H9 (cell line): ENCODE results near the gene S100A7. TPM values are rescaled to one million over a fixed set of nuclear protein-coding genes. Genes with fewer than 3 reads are reported as not detected.
A peak's percentile ranks its signal among the peaks of the same experiment; 100 is the strongest.

ENCODE experiments used
- DNase-seq: peaks from one replicate; pipeline ENCODE4 v3.0.0-alpha.2; 2017
- H2AFZ ChIP-seq: one replicate; pipeline ENCODE4 v1.6.1; 2013; ENCODE audit warnings: mild to moderate bottlenecking, low read length, control low read depth, moderate library complexity
- H2AK5ac ChIP-seq: 2 replicates; pipeline ENCODE4 v1.6.1; 2013; ENCODE audit warnings: low read length, control low read depth, mixed read lengths; ENCODE audit not compliant: insufficient read length
- H2BK120ac ChIP-seq: one replicate; pipeline ENCODE4 v1.6.1; 2013; ENCODE audit warnings: low read depth, mild to moderate bottlenecking, low read length, control low read depth, inconsistent platforms; ENCODE audit not compliant: poor library complexity, severe bottlenecking
- H2BK12ac ChIP-seq: 2 replicates; pipeline ENCODE4 v1.6.1; 2013; ENCODE audit warnings: low read length, control low read depth, mixed read lengths, low read depth; ENCODE audit not compliant: insufficient read length
- H2BK15ac ChIP-seq: 2 replicates; pipeline ENCODE4 v1.6.1; 2013; ENCODE audit warnings: low read depth, low read length, control low read depth
- H2BK20ac ChIP-seq: one replicate; pipeline ENCODE4 v1.6.1; 2013; ENCODE audit warnings: low read depth, mild to moderate bottlenecking, low read length, control low read depth, inconsistent platforms; ENCODE audit not compliant: poor library complexity, severe bottlenecking
- H2BK5ac ChIP-seq: 2 replicates; pipeline ENCODE4 v1.6.1; 2013; ENCODE audit warnings: low read length, control low read depth, mixed read lengths; ENCODE audit not compliant: insufficient read length
- H3K14ac ChIP-seq: 2 replicates; pipeline ENCODE4 v1.6.1; 2013; ENCODE audit warnings: low read length, control low read depth; ENCODE audit not compliant: insufficient read depth
- H3K18ac ChIP-seq: 2 replicates; pipeline ENCODE4 v1.6.1; 2013; ENCODE audit warnings: low read depth, mild to moderate bottlenecking, mixed read lengths, low read length, control low read depth; ENCODE audit not compliant: insufficient read length
- H3K23ac ChIP-seq: 2 replicates; pipeline ENCODE4 v1.6.1; 2013; ENCODE audit warnings: low read length, control low read depth, mixed read lengths, low read depth; ENCODE audit not compliant: insufficient read length
- H3K23me2 ChIP-seq: 2 replicates; pipeline ENCODE4 v1.6.1; 2013; ENCODE audit warnings: low read depth, mild to moderate bottlenecking, mixed read lengths, low read length, control low read depth; ENCODE audit not compliant: insufficient read length, poor library complexity, severe bottlenecking
- H3K27ac ChIP-seq: 2 replicates; pipeline ENCODE4 v1.5.1; 2013; ENCODE audit warnings: low read length, control low read depth, mixed read lengths, low read depth; ENCODE audit not compliant: insufficient read length
- H3K27me3 ChIP-seq: 2 replicates; pipeline ENCODE4 v1.6.1; 2013; ENCODE audit warnings: low read length, control low read depth, inconsistent platforms; ENCODE audit not compliant: insufficient read depth
- H3K4ac ChIP-seq: 2 replicates; pipeline ENCODE4 v1.6.1; 2013; ENCODE audit warnings: low read depth, mild to moderate bottlenecking, control low read depth, inconsistent platforms, low read length, moderate library complexity
- H3K4me1 ChIP-seq: 2 replicates; pipeline ENCODE4 v1.6.1; 2013; ENCODE audit warnings: low read length, control low read depth, inconsistent platforms; ENCODE audit not compliant: insufficient read depth
- H3K4me2 ChIP-seq: 2 replicates; pipeline ENCODE4 v1.6.1; 2013; ENCODE audit warnings: low read length, control low read depth, mixed read lengths; ENCODE audit not compliant: insufficient read length, insufficient read depth
- H3K56ac ChIP-seq: 2 replicates; pipeline ENCODE4 v1.6.1; 2013; ENCODE audit warnings: low read depth, mild to moderate bottlenecking, mixed read lengths, low read length, control low read depth; ENCODE audit not compliant: insufficient read length
- H3K79me1 ChIP-seq: 2 replicates; pipeline ENCODE4 v1.6.1; 2013; ENCODE audit warnings: low read depth, mild to moderate bottlenecking, moderate library complexity, low read length, control low read depth, inconsistent platforms; ENCODE audit not compliant: insufficient read depth, poor library complexity, severe bottlenecking
- H3K79me2 ChIP-seq: 2 replicates; pipeline ENCODE4 v1.6.1; 2013; ENCODE audit warnings: low read length, control low read depth, inconsistent platforms; ENCODE audit not compliant: insufficient read depth
- H3K9ac ChIP-seq: 2 replicates; pipeline ENCODE4 v1.6.1; 2013; ENCODE audit warnings: low read length, control low read depth, mixed read lengths; ENCODE audit not compliant: insufficient read length; ENCODE audit errors: extremely low read depth
- H3K9me3 ChIP-seq: one replicate; pipeline ENCODE4 v1.6.1; 2013; ENCODE audit warnings: low read depth, low read length, inconsistent platforms; ENCODE audit not compliant: control insufficient read depth
- H3T11ph ChIP-seq: one replicate; pipeline ENCODE4 v1.6.1; 2013; ENCODE audit warnings: mild to moderate bottlenecking, low read length, control low read depth, inconsistent platforms
- H4K20me1 ChIP-seq: one replicate; pipeline ENCODE4 v1.6.1; 2013; ENCODE audit not compliant: control insufficient read depth, insufficient read length, insufficient read depth
- H4K5ac ChIP-seq: 2 replicates; pipeline ENCODE4 v1.6.1; 2013; ENCODE audit warnings: low read depth, mild to moderate bottlenecking, mixed read lengths, low read length, control low read depth; ENCODE audit not compliant: insufficient read length
- H4K8ac ChIP-seq: replicated peaks from 2 replicates; pipeline ENCODE4 v1.6.1; 2013; ENCODE audit warnings: low read length, control low read depth, mixed read lengths, low read depth; ENCODE audit not compliant: insufficient read length
- H4K91ac ChIP-seq: 2 replicates; pipeline ENCODE4 v1.6.1; 2013; ENCODE audit warnings: low read depth, mild to moderate bottlenecking, moderate library complexity, mixed read lengths, low read length, control low read depth; ENCODE audit not compliant: insufficient read length
- H3K27ac Mint-ChIP-seq, 3 experiments: 2 replicates in 2 of 3; 3 replicates in 1 of 3; pipeline ENCODE4 v1.8.0; 2020 to 2021; ENCODE audit warnings: mixed read lengths in 3 of 3, mild to moderate bottlenecking in 1 of 3, moderate library complexity in 1 of 3
- H3K27me3 Mint-ChIP-seq: 2 replicates; pipeline ENCODE4 v1.8.0; 2021; ENCODE audit warnings: low read depth, mild to moderate bottlenecking, moderate library complexity, mixed read lengths
- H3K36me3 Mint-ChIP-seq, 3 experiments: 2 replicates in 2 of 3; 3 replicates in 1 of 3; pipeline ENCODE4 v1.8.0; 2020 to 2021; ENCODE audit warnings: low read depth in 3 of 3, mixed read lengths in 3 of 3; ENCODE audit not compliant: insufficient read depth in 1 of 3
- H3K4me1 Mint-ChIP-seq, 2 experiments: 2 replicates each; pipeline ENCODE4 v1.8.0; 2020; ENCODE audit warnings: mixed read lengths in 2 of 2
- H3K4me3 Mint-ChIP-seq, 2 experiments: 2 replicates in 1 of 2; 3 replicates in 1 of 2; pipeline ENCODE4 v1.8.0; 2020 to 2021; ENCODE audit warnings: mild to moderate bottlenecking in 2 of 2, mixed read lengths in 2 of 2, moderate library complexity in 1 of 2
- H3K9me3 Mint-ChIP-seq, 2 experiments: 2 replicates in 1 of 2; 3 replicates in 1 of 2; pipeline ENCODE4 v1.8.0; 2020; ENCODE audit warnings: mild to moderate bottlenecking in 2 of 2, mixed read lengths in 2 of 2, moderate library complexity in 1 of 2
- WGBS: extraction: QIAGEN DNeasy Blood & Tissue Kit; methylation state at CpG from one replicate; pipeline ENCODE4 v1.1.7; 2013; ENCODE audit warnings: missing lambda C conversion rate, low lambda C conversion rate, mixed read lengths; ENCODE audit not compliant: insufficient read length; ENCODE audit errors: extremely low coverage; 5-methylcytosine and 5-hydroxymethylcytosine counted together
- total RNA-seq: library from RNA; stranded (reverse); gene quantifications from 2 replicates; pipeline ENCODE4 v1.2.1, GENCODE V29; 2021
- TF ChIP-seq, protein P1 (sequence below): fragments of 200-600 bp; sonication (generic); conservative IDR thresholded peaks from 3 replicates; pipeline ENCODE4 v1.8.0; 2021; ENCODE audit warnings: antibody characterized with exemption, mild to moderate bottlenecking

S100A7 gene
- total RNA-seq, 1 experiment from 2014 or later = not detected

DNA sequence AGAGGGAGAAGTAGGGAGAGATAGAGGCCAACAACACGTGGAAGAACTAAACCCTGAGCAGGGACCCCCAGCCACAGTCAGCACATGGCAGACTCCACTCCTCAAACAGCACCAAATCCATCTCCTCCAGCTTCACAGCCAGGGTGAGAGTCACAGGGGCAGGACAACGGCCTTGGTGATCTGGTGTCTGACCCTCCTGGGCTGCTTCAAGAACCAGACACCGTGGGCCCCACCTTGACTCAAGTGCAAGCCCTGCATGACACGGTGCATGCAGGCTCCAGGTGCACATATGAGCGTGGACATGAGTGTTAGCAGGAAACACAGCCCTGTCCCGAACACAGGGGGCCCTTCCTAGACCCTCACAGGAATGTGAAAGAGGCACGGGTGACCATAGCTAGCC lies 21.9 kb downstream of the S100A7 start:
- peak; percentile 10 for DNase-seq
- Histone ChIP-seq H4K20me1 (no peaks in the 10 kb centered on the region), H2AFZ (no peak overlapping the region), H4K91ac (no peak overlapping the region), H3K18ac (no peak overlapping the region), H4K8ac (no peak overlapping the region), H3K4ac (no peak overlapping the region), H2BK120ac (no peak overlapping the region), H4K5ac (no peak overlapping the region), H3K56ac (no peak overlapping the region), H3K4me1 (no peaks in the 10 kb centered on the region), H3K79me1 (no peaks in the 10 kb centered on the region), H3K27ac (no peak overlapping the region), H2BK20ac (no peak overlapping the region), H3K79me2 (no peaks in the 10 kb centered on the region), H2BK12ac (no peak overlapping the region), H3K23ac (no peak overlapping the region), H2BK15ac (no peak overlapping the region), H2BK5ac (no peak overlapping the region), H2AK5ac (no peak overlapping the region), H3K27me3 (no peaks in the 10 kb centered on the region), H3K4me2 (no peak overlapping the region), H3T11ph (no peak overlapping the region), H3K9ac (no peak overlapping the region), H3K23me2 (no peaks in the 10 kb centered on the region), H3K14ac (no peak overlapping the region), H3K9me3 (no peaks in the 10 kb centered on the region)
- H3K27ac Mint-ChIP-seq = no peak overlapping the region
- H3K27me3 Mint-ChIP-seq = peaks cover 8% of the 10 kb centered on the region
- no peaks in the 10 kb centered on the region; a peak in 1 of 5 replicates for H3K9me3 Mint-ChIP-seq
- TF ChIP-seq, protein P1, sequence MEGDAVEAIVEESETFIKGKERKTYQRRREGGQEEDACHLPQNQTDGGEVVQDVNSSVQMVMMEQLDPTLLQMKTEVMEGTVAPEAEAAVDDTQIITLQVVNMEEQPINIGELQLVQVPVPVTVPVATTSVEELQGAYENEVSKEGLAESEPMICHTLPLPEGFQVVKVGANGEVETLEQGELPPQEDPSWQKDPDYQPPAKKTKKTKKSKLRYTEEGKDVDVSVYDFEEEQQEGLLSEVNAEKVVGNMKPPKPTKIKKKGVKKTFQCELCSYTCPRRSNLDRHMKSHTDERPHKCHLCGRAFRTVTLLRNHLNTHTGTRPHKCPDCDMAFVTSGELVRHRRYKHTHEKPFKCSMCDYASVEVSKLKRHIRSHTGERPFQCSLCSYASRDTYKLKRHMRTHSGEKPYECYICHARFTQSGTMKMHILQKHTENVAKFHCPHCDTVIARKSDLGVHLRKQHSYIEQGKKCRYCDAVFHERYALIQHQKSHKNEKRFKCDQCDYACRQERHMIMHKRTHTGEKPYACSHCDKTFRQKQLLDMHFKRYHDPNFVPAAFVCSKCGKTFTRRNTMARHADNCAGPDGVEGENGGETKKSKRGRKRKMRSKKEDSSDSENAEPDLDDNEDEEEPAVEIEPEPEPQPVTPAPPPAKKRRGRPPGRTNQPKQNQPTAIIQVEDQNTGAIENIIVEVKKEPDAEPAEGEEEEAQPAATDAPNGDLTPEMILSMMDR = no peak
- no peaks in the 10 kb centered on the region for H3K4me1 Mint-ChIP-seq
- WGBS = no CpG with 5 or more reads among the region's 7 CpGs
- no peaks in the 10 kb centered on the region for H3K36me3 Mint-ChIP-seq
- H3K4me3 Mint-ChIP-seq = no peak overlapping the region
